Measurements from ENCODE around the gene NEDD4. TPM values are rescaled to one million over a fixed set of nuclear protein-coding genes. Genes with fewer than 3 reads are reported as not detected.
"Not testable (repeated sequence)": the region's sequence is repeated elsewhere in the genome, so short reads cannot be mapped to it uniquely, and the experiment has no call there.

NEDD4 gene
- total RNA-seq, 1 experiment from 2014 or later = 57.7 TPM

DNA sequence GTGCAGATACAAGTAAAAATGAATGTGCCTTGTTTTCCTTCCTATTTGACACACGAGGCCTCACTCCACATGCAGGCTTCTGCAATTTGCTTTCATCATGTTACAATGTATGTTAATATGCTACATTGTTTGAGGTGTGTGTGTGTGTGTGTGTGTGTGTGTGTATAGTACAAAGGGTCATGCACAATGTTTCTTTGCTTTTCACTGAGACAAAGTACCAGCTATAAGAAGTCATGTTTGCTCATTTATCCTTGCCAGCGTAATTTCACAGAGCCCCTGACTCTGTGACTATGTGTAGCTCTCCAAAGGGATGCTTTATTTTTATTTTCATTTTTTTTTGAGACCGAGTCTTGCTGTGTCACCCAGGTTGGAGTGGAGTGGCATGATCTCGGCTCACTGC, 38.0 kb upstream of the NEDD4 start:
- no TSS peak for BruUV-seq (replicated peaks)
- H3K27ac Mint-ChIP-seq (ENCODE audit: low read depth, unreplicated experiment) = no peak overlapping the region
- ChIA-PET POLR2A (interaction anchor here (0.7 to 4.6 kb wide), 4 partner anchors 9 to 37 kb away, joined by 3 to 23 read pairs (median 3); no protein-coding TSS in a partner anchor), CTCF (interaction anchor here (0.7 to 2.9 kb wide), 3 partner anchors 13 to 38 kb away, joined by 4 to 12 read pairs (median 4); partner anchors contain the start of gene NEDD4)
- H3K9me3 Mint-ChIP-seq (ENCODE audit: unreplicated experiment) = no peaks in the 10 kb centered on the region
- DNase-seq (ENCODE audit: unreplicated experiment) = no peak
- H3K27me3 Mint-ChIP-seq (ENCODE audit: insufficient read depth, unreplicated experiment) = no peaks in the 10 kb centered on the region
- no peaks in the 10 kb centered on the region for H3K36me3 Mint-ChIP-seq (ENCODE audit: insufficient read depth, unreplicated experiment)
- intact Hi-C loops (cut with micrococcal nuclease) = no loop called here
- TF ChIP-seq, protein P1, sequence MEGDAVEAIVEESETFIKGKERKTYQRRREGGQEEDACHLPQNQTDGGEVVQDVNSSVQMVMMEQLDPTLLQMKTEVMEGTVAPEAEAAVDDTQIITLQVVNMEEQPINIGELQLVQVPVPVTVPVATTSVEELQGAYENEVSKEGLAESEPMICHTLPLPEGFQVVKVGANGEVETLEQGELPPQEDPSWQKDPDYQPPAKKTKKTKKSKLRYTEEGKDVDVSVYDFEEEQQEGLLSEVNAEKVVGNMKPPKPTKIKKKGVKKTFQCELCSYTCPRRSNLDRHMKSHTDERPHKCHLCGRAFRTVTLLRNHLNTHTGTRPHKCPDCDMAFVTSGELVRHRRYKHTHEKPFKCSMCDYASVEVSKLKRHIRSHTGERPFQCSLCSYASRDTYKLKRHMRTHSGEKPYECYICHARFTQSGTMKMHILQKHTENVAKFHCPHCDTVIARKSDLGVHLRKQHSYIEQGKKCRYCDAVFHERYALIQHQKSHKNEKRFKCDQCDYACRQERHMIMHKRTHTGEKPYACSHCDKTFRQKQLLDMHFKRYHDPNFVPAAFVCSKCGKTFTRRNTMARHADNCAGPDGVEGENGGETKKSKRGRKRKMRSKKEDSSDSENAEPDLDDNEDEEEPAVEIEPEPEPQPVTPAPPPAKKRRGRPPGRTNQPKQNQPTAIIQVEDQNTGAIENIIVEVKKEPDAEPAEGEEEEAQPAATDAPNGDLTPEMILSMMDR (IDR thresholded peaks at IDR 0.05; ENCODE audit: unreplicated experiment) = no peak
- H3K4me3 Mint-ChIP-seq (ENCODE audit: unreplicated experiment) = no peak overlapping the region
- H3K4me1 Mint-ChIP-seq (ENCODE audit: insufficient read depth, unreplicated experiment) = peaks cover 8% of the 10 kb centered on the region

DNA sequence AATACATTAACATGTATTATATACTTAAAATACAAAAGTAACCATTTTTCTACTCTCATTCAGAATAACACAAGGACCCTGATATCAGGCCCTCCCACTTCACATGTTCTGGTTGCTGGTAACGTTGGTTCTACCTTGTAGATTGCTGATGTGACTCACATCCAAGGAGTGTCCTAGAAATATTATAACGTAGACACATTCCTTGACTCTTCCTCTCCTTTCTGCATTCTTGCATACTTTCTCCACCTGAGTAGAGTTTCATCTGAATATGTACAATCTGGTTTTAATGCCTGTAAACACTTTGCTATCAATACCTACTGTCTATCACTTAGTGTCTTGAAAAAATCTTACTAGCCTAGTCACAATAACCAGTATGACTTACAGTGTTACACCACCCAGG, 35.0 kb upstream of the NEDD4 start:
- BruUV-seq (replicated peaks) = no TSS peak

DNA sequence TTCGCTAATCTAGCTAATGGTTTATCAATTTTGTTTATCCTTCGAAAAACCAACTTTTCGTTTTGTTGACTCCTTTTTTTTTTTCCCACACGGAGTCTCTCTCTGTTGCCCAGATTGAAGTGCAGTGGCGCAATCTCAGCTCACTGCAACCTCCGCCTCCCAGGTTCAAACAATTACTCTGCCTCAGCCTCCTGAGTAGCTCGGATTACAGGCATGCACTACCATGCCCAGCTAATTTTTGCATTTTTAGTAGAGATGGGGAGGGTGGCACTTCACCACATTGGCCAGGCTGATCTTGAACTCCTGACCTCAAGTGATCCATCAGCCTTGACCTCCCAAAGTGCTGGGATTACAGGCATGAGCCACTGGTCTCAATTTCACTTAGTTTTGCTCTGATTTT, 29.7 kb upstream of the NEDD4 start:
- BruUV-seq (replicated peaks); H3K27me3 Mint-ChIP-seq (ENCODE audit: insufficient read depth, unreplicated experiment); H3K4me3 Mint-ChIP-seq (ENCODE audit: unreplicated experiment); H3K36me3 Mint-ChIP-seq (ENCODE audit: insufficient read depth, unreplicated experiment); H3K27ac Mint-ChIP-seq (ENCODE audit: low read depth, unreplicated experiment); intact Hi-C loops (cut with micrococcal nuclease); H3K9me3 Mint-ChIP-seq (ENCODE audit: unreplicated experiment): not testable (repeated sequence)
- ChIA-PET CTCF (interaction anchor here (0.6 to 0.8 kb wide), 2 partner anchors 26 to 152 kb away, joined by 3 to 4 read pairs; no protein-coding TSS in a partner anchor), POLR2A (interaction anchor here (0.7 kb wide), 1 partner anchor 347 kb away, joined by 3 read pairs; no protein-coding TSS in a partner anchor)
- H3K4me1 Mint-ChIP-seq (ENCODE audit: insufficient read depth, unreplicated experiment) = peaks cover 14% of the 10 kb centered on the region
- DNase-seq (ENCODE audit: unreplicated experiment) = peak; percentile 52

More for the DNA sequence above, 35.0 kb upstream of the NEDD4 start:
- Mint-ChIP-seq H3K27me3 (ENCODE audit: insufficient read depth, unreplicated experiment) (no peaks in the 10 kb centered on the region), H3K9me3 (ENCODE audit: unreplicated experiment) (no peaks in the 10 kb centered on the region), H3K4me1 (ENCODE audit: insufficient read depth, unreplicated experiment) (peaks cover 8% of the 10 kb centered on the region), H3K27ac (ENCODE audit: low read depth, unreplicated experiment) (peak overlapping the region; percentile 57), H3K36me3 (ENCODE audit: insufficient read depth, unreplicated experiment) (no peaks in the 10 kb centered on the region), H3K4me3 (ENCODE audit: unreplicated experiment) (no peak overlapping the region)
- TF ChIP-seq, protein P1 (IDR thresholded peaks at IDR 0.05; ENCODE audit: unreplicated experiment) = no peak
- POLR2A ChIA-PET = interaction anchor here (1.0 to 4.6 kb wide), 5 partner anchors 12 to 36 kb away, joined by 3 to 28 read pairs (median 9); partner anchors contain the start of gene NEDD4
- no peak for DNase-seq (ENCODE audit: unreplicated experiment)
- intact Hi-C loops (cut with micrococcal nuclease) = no loop called here
- CTCF ChIA-PET = interaction anchor here (0.7 to 1.0 kb wide), 2 partner anchors 9 to 400 kb away, joined by 3 read pairs; no protein-coding TSS in a partner anchor

DNA sequence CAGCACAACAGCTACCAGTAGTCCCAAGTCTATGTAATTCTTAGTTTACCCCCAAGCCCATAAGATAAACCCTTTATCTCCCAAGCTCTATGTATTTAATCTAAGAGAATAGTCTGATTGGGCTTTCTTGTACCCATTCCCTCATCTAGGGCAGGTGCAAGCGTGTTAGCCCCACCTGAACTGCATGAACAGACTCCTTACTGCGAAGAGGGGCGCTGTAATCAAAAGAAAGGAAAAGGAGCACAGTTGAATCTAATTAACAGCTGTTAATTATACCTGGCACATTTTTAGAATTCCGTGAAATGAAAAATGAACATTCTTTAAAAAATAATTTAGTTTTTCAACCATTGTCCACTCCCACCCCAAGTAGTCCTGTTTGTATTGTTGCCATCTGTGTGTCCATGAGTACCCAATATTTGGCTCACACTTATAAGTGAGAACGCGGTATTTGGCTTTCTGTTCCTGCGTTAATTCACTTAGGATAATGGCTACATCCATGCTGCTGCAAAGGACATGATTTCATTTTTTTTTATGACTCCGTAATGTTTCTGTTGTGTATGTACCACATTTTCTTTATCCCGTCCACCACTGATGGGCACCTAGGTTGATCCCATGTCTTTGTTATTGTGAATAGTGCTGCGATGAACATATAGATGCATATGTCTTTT, 26.5 kb upstream of the NEDD4 start:
- no TSS peak for BruUV-seq (replicated peaks)
- ChIA-PET CTCF (interaction anchor here (0.6 to 1.0 kb wide), 3 partner anchors 8 to 13 kb away, joined by 3 read pairs; no protein-coding TSS in a partner anchor), POLR2A (no interaction called here)
- Mint-ChIP-seq H3K4me3 (ENCODE audit: unreplicated experiment) (no peak overlapping the region), H3K27ac (ENCODE audit: low read depth, unreplicated experiment) (no peak overlapping the region), H3K36me3 (ENCODE audit: insufficient read depth, unreplicated experiment) (no peaks in the 10 kb centered on the region), H3K27me3 (ENCODE audit: insufficient read depth, unreplicated experiment) (no peaks in the 10 kb centered on the region), H3K4me1 (ENCODE audit: insufficient read depth, unreplicated experiment) (peaks cover 18% of the 10 kb centered on the region), H3K9me3 (ENCODE audit: unreplicated experiment) (no peaks in the 10 kb centered on the region)
- TF ChIP-seq, protein P1 (IDR thresholded peaks at IDR 0.05; ENCODE audit: unreplicated experiment) = no peak
- no peak for DNase-seq (ENCODE audit: unreplicated experiment)
- intact Hi-C loops (cut with micrococcal nuclease) = no loop called here
